Keratinocyte (primary cell): ENCODE measurements around the gene OR5AR1. TPM values are rescaled to one million over a fixed set of nuclear protein-coding genes. Genes with fewer than 3 reads are reported as not detected.

ENCODE experiments used
- DNase-seq: peaks from one replicate; pipeline ENCODE4 v3.0.0-alpha.2; 2011; ENCODE audit warnings: low read depth, missing footprints, low spot score
- FAIRE-seq: peaks from 2 replicates; lab custom pipeline; 2011; peaks lifted over from hg19 to GRCh38; lab: Jason Lieb, UNC
- H2AFZ ChIP-seq: 2 replicates; pipeline ENCODE4 v1.6.0; 2012; ENCODE audit warnings: low read length, control low read depth, inconsistent platforms; ENCODE audit not compliant: control insufficient read depth
- H3K27ac ChIP-seq: 2 replicates; pipeline ENCODE4 v1.5.1; 2011; ENCODE audit warnings: low read length; ENCODE audit not compliant: control insufficient read depth, insufficient read depth
- H3K27me3 ChIP-seq: 3 replicates; pipeline ENCODE4 v1.6.0; 2011; ENCODE audit warnings: low read length; ENCODE audit not compliant: control insufficient read depth, insufficient read depth; ENCODE audit errors: extremely low read depth
- H3K36me3 ChIP-seq, 2 experiments: 2 replicates in 1 of 2; 3 replicates in 1 of 2; pipeline ENCODE4 v1.5.1; 2011; ENCODE audit warnings: low read length in 2 of 2, mild to moderate bottlenecking in 1 of 2; ENCODE audit not compliant: control insufficient read depth in 2 of 2, insufficient read depth in 2 of 2; ENCODE audit errors: extremely low read depth in 1 of 2
- H3K4me1 ChIP-seq: 3 replicates; pipeline ENCODE4 v1.5.1; 2011; ENCODE audit warnings: low read length; ENCODE audit not compliant: control insufficient read depth, insufficient read depth; ENCODE audit errors: extremely low read depth
- H3K4me2 ChIP-seq: 3 replicates; pipeline ENCODE4 v1.6.0; 2011; ENCODE audit warnings: low read depth, low read length; ENCODE audit not compliant: control insufficient read depth, insufficient read depth; ENCODE audit errors: extremely low read depth
- H3K4me3 ChIP-seq, 3 experiments: fragments of 200-600 bp in 1 of 3; sonication (generic) in 1 of 3; 2 replicates in 2 of 3; 3 replicates in 1 of 3; pipeline ENCODE4 v1.5.1; 2011 to 2016; ENCODE audit warnings: low read length in 3 of 3, mild to moderate bottlenecking in 3 of 3, control low read depth in 2 of 3, inconsistent platforms in 1 of 3, low read depth in 1 of 3, mixed read lengths in 1 of 3, mixed run types in 1 of 3, moderate library complexity in 1 of 3; ENCODE audit not compliant: control insufficient read depth in 2 of 3, insufficient read depth in 2 of 3; ENCODE audit errors: extremely low read depth in 1 of 3
- H3K79me2 ChIP-seq: 2 replicates; pipeline ENCODE4 v1.6.0; 2012; ENCODE audit warnings: low read length; ENCODE audit not compliant: control insufficient read depth, insufficient read depth
- H3K9ac ChIP-seq: 3 replicates; pipeline ENCODE4 v1.6.0; 2011; ENCODE audit warnings: low read length; ENCODE audit not compliant: control insufficient read depth, insufficient read depth; ENCODE audit errors: extremely low read depth
- H3K9me1 ChIP-seq: 3 replicates; pipeline ENCODE4 v1.6.0; 2011; ENCODE audit warnings: low read length; ENCODE audit not compliant: control insufficient read depth, insufficient read depth; ENCODE audit errors: extremely low read depth
- H3K9me3 ChIP-seq: 2 replicates; pipeline ENCODE4 v1.5.1; 2012; ENCODE audit warnings: low read depth, low read length; ENCODE audit not compliant: control insufficient read depth
- H4K20me1 ChIP-seq: 3 replicates; pipeline ENCODE4 v1.6.0; 2011; ENCODE audit warnings: low read length; ENCODE audit not compliant: control insufficient read depth, insufficient read depth; ENCODE audit errors: extremely low read depth
- CTCF ChIP-seq, 3 experiments: IDR thresholded peaks in 1 of 3; conservative IDR thresholded peaks in 1 of 3; optimal IDR thresholded peaks in 1 of 3; 2 replicates in 2 of 3; 3 replicates in 1 of 3; pipeline versions ENCODE3 to v1.5.1; 2011; ENCODE audit warnings: low read length in 3 of 3, mild to moderate bottlenecking in 3 of 3, moderate library complexity in 2 of 3, control low read depth in 1 of 3, inconsistent platforms in 1 of 3; ENCODE audit not compliant: insufficient read depth in 2 of 3; ENCODE audit errors: extremely low read depth in 1 of 3
- EZH2 ChIP-seq: IDR thresholded peaks from one replicate; pipeline ENCODE4 v1.6.1; 2012; ENCODE audit warnings: inconsistent platforms, mild to moderate bottlenecking, low read length, moderate library complexity
- dilution Hi-C: fragments of 300-500 bp; cut with MboI; formaldehyde crosslinking; loops from one replicate; pipeline ENCODE4 v1.7.0; 2020; ENCODE audit warnings: low sequenced_read_pairs; ENCODE audit not compliant: extremely low pct_ligation_motif_present
- polyA plus RNA-seq, 5 experiments: library from polyadenylated mRNA; depleted of rRNA in 3 of 5; stranded (reverse) in 3 of 5; stranded (forward) in 1 of 5; unstranded in 1 of 5; fragments of >200 nt; gene quantifications; 1 replicate in 1 of 5; 2 replicates in 3 of 5; 3 replicates in 1 of 5; pipeline versions ENCODE4 v1.2.1 to v1.2.3, GENCODE V29; 2011 to 2012; ENCODE audit warnings: missing spikeins in 2 of 5, low read depth in 1 of 5, low replicate concordance in 1 of 5

Gene OR5AR1
- polyA plus RNA-seq, 1 donor (not counting 4 experiments of a cell fraction or from before 2014, with no cell fraction given) = not detected

GRCh38 chr11:56636861-56637260, 26.6 kb upstream of the OR5AR1 start:
- no peak overlapping the region for H2AFZ ChIP-seq
- no peak overlapping the region for H3K9ac ChIP-seq
- no peak overlapping the region for H3K4me3 ChIP-seq
- no peaks in the 10 kb centered on the region for H3K36me3 ChIP-seq
- dilution Hi-C loops = no loop called here
- FAIRE-seq (no peak), DNase-seq (no peak)
- H4K20me1 ChIP-seq = no peaks in the 10 kb centered on the region
- TF ChIP-seq EZH2 = no peak
- no peak for TF ChIP-seq CTCF (optimal IDR thresholded peaks at IDR 0.05 in 1 of 3, IDR thresholded peaks at IDR 0.05 in 1 of 3, conservative IDR thresholded peaks at IDR 0.05 in 1 of 3; ENCODE audit: extremely low read depth in 1 of 3, insufficient read depth in 2 of 3, low read length in 3 of 3)
- no peaks in the 10 kb centered on the region for H3K9me3 ChIP-seq
- no peaks in the 10 kb centered on the region for H3K27me3 ChIP-seq
- H3K27ac ChIP-seq = no peak overlapping the region
- no peaks in the 10 kb centered on the region for H3K9me1 ChIP-seq
- no peaks in the 10 kb centered on the region for H3K79me2 ChIP-seq
- no peaks in the 10 kb centered on the region for H3K4me1 ChIP-seq
- H3K4me2 ChIP-seq = no peak overlapping the region

DNA sequence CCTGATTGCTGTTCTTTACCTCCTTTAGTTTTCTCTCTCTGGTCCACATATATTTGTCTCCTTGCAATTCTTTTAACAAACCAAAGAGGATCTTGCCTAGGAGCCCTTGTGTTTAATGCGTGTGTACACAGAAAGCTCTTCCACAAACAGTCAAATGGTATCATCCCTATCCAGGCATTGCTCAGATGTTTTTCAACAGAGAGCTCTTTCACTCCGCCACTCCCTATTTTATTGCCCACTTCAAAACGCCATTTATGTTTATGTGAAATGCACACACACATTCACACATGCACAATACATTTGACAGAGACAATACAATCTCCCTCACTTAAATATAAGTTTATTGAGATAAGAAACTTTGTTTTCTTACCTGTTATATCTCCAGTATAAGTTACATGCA, 26.0 kb upstream of the OR5AR1 start:
- FAIRE-seq = no peak
- dilution Hi-C loops = no loop called here

More for the DNA sequence above, 26.0 kb upstream of the OR5AR1 start:
- Histone ChIP-seq H3K27ac (no peak overlapping the region), H3K79me2 (no peaks in the 10 kb centered on the region), H3K9ac (no peak overlapping the region), H3K4me1 (no peaks in the 10 kb centered on the region), H3K9me1 (no peaks in the 10 kb centered on the region), H4K20me1 (no peaks in the 10 kb centered on the region), H3K36me3 (no peaks in the 10 kb centered on the region), H3K27me3 (no peaks in the 10 kb centered on the region), H2AFZ (no peak overlapping the region), H3K9me3 (no peaks in the 10 kb centered on the region), H3K4me3 (no peak overlapping the region), H3K4me2 (no peak overlapping the region)
- DNase-seq = no peak
- TF ChIP-seq EZH2 (no peak), CTCF (optimal IDR thresholded peaks at IDR 0.05 in 1 of 3, IDR thresholded peaks at IDR 0.05 in 1 of 3, conservative IDR thresholded peaks at IDR 0.05 in 1 of 3; ENCODE audit: extremely low read depth in 1 of 3, insufficient read depth in 2 of 3, low read length in 3 of 3) (no peak)
